HepG2 (cell line): ENCODE data around the gene SEMA3F. TPM values are rescaled to one million over a fixed set of nuclear protein-coding genes. Genes with fewer than 3 reads are reported as not detected.

ENCODE experiments used
- AHR ChIP-seq: IDR thresholded peaks from 2 replicates; pipeline ENCODE4 v1.6.1; 2018; ENCODE audit warnings: missing genetic modification reagents, missing compliant biosample characterization
- EHMT2 ChIP-seq: fragments of 200-600 bp; sonication (generic); IDR thresholded peaks from 2 replicates; pipeline ENCODE4 v1.7.0; 2017; ENCODE audit warnings: antibody characterized with exemption, low read depth, low read length, borderline replicate concordance
- FOXP4 ChIP-seq: sonication (generic); formaldehyde crosslinking; IDR thresholded peaks from 2 replicates; pipeline ENCODE4 v1.4.0; 2020; ENCODE audit warnings: missing genetic modification reagents
- GFI1 ChIP-seq: sonication (generic); formaldehyde crosslinking; IDR thresholded peaks from 2 replicates; pipeline ENCODE4 v1.5.0; 2020; ENCODE audit warnings: missing genetic modification reagents, mild to moderate bottlenecking, borderline replicate concordance
- GPN1 ChIP-seq: sonication (generic); formaldehyde crosslinking; IDR thresholded peaks from 2 replicates; pipeline ENCODE4 v1.5.1; 2020; ENCODE audit warnings: missing genetic modification reagents, borderline replicate concordance
- KDM6A ChIP-seq: IDR thresholded peaks from 2 replicates; pipeline ENCODE4 v1.6.1; 2016; ENCODE audit warnings: low read depth
- MAZ ChIP-seq, 2 experiments: sonication (generic) in 1 of 2; formaldehyde crosslinking in 1 of 2; IDR thresholded peaks; 2 replicates each; pipeline versions ENCODE4 v1.5.0 to v1.6.1; 2012 to 2020; ENCODE audit warnings: low read depth in 2 of 2, mild to moderate bottlenecking in 2 of 2, borderline replicate concordance in 1 of 2, improper control_type of control experiment in 1 of 2, low read length in 1 of 2, missing genetic modification reagents in 1 of 2, moderate library complexity in 1 of 2
- RBM39 ChIP-seq: fragments of 200-400 bp; formaldehyde crosslinking; IDR thresholded peaks from one replicate; pipeline ENCODE4 v1.6.1; 2018; ENCODE audit warnings: antibody characterized with exemption, mild to moderate bottlenecking, low read depth, low read length; ENCODE audit not compliant: poor library complexity, severe bottlenecking
- RERE ChIP-seq: IDR thresholded peaks from 2 replicates; pipeline ENCODE4 v1.6.1; 2016; ENCODE audit warnings: low read depth, missing genetic modification reagents, missing compliant biosample characterization
- REST ChIP-seq, 2 experiments: IDR thresholded peaks; 2 replicates each; pipeline ENCODE4 v1.6.1; 2011 to 2012; ENCODE audit warnings: low read length in 2 of 2, borderline replicate concordance in 1 of 2, low read depth in 1 of 2, mild to moderate bottlenecking in 1 of 2, moderate library complexity in 1 of 2
- ZBTB49 ChIP-seq: sonication (generic); formaldehyde crosslinking; IDR thresholded peaks from 2 replicates; pipeline ENCODE4 v1.4.0; 2020; ENCODE audit warnings: missing genetic modification reagents, borderline replicate concordance
- ZNF230 ChIP-seq: sonication (generic); formaldehyde crosslinking; IDR thresholded peaks from 2 replicates; pipeline ENCODE4 v1.4.0; 2020; ENCODE audit warnings: mild to moderate bottlenecking, missing genetic modification reagents
- ZNF3 ChIP-seq: IDR thresholded peaks from 2 replicates; pipeline ENCODE4 v1.7.0; 2017; ENCODE audit warnings: inconsistent platforms
- ZNF441 ChIP-seq: sonication (generic); formaldehyde crosslinking; IDR thresholded peaks from 2 replicates; pipeline ENCODE4 v1.7.0; 2021; ENCODE audit warnings: missing genetic modification reagents, borderline replicate concordance
- ZNF720 ChIP-seq: sonication (generic); formaldehyde crosslinking; IDR thresholded peaks from 2 replicates; pipeline ENCODE4 v1.4.0; 2020; ENCODE audit warnings: missing genetic modification reagents
- polyA plus RNA-seq, 8 experiments: library from polyadenylated mRNA; depleted of rRNA in 3 of 8; stranded (reverse) in 7 of 8; unstranded in 1 of 8; fragments of >200 nt; fragmentation: Illumina TruSeq in 4 of 8; extraction: Trizol in 4 of 8; gene quantifications; 2 replicates each; pipeline versions ENCODE4 v1.2.1 to v1.2.3, GENCODE V29; 2011 to 2016; ENCODE audit warnings: low read depth in 4 of 8, missing spikeins in 1 of 8, mixed read lengths in 1 of 8; ENCODE audit not compliant: insufficient read depth in 1 of 8
- total RNA-seq, 5 experiments: library from RNA; depleted of rRNA; stranded (reverse); fragments of >200 nt; fragmentation: Illumina TruSeq; extraction: Trizol; gene quantifications; 2 replicates each; pipeline ENCODE4 v1.2.3, GENCODE V29; 2016; ENCODE audit warnings: low read depth in 1 of 5

SEMA3F gene
- total and polyA plus RNA-seq, 2 of the 13 experiments (the other 11 are each of a cell fraction or from before 2014, with no cell fraction given): 7.6 to 17.2 TPM

- no peak for TF ChIP-seq RERE (CRISPR knock-in tag)
- TF ChIP-seq ZNF441: no peak
- no peak for TF ChIP-seq ZNF720 (CRISPR knock-in tag)
- TF ChIP-seq ZBTB49 (CRISPR knock-in tag): no peak
- no peak for TF ChIP-seq REST (IDR thresholded peaks at IDR 0.05; ENCODE audit: borderline replicate concordance in 1 of 2, low read depth in 1 of 2, low read length in 2 of 2)
- no peak for TF ChIP-seq KDM6A (CRISPR knock-in tag)
- TF ChIP-seq GPN1: no peak
- no peak for TF ChIP-seq GFI1 (CRISPR knock-in tag)
- TF ChIP-seq FOXP4 (CRISPR knock-in tag): no peak
- TF ChIP-seq MAZ (IDR thresholded peaks at IDR 0.05; ENCODE audit: borderline replicate concordance, low read depth, low read length): no peak; the same call in 1 of the 2 replicates
- TF ChIP-seq MAZ (CRISPR knock-in tag; IDR thresholded peaks at IDR 0.05; ENCODE audit: low read depth): no peak
- no peak for TF ChIP-seq RBM39
- no peak for TF ChIP-seq ZNF230
- no peak for TF ChIP-seq ZNF3 (CRISPR knock-in tag)
- TF ChIP-seq AHR (CRISPR knock-in tag): no peak
- no peak for TF ChIP-seq EHMT2
These were observed 49.8 kb downstream of the SEMA3F start, which contains the start of gene SLC38A3 (continued) for GRCh38 chr3:50204804-50205412.
